ENCODE results near the gene LGR4.
"Not testable (repeated sequence)": the region's sequence is repeated elsewhere in the genome, so short reads cannot be mapped to it uniquely, and the experiment has no call there.

Gene LGR4

GRCh38 chr11:27452147-27452546, 20.4 kb downstream of the LGR4 start:
- FAIRE-seq (no peak), DNase-seq (ENCODE audit: insufficient read length, low spot score) (no peak)
- TF ChIP-seq TAF1 (IDR thresholded peaks at IDR 0.05; ENCODE audit: low read depth, low read length), result no peak
- TF ChIP-seq POLR2A (IDR thresholded peaks at IDR 0.05; ENCODE audit: low read depth, low read length), result no peak
- TF ChIP-seq POLR2AphosphoS5 (IDR thresholded peaks at IDR 0.05; ENCODE audit: low read depth, low read length), result no peak
- no peak for TF ChIP-seq PAX5 (IDR thresholded peaks at IDR 0.05; ENCODE audit: insufficient read depth, low read length, severe bottlenecking)
- TF ChIP-seq SPI1 (IDR thresholded peaks at IDR 0.05; ENCODE audit: low read depth, low read length), result no peak
- TF ChIP-seq POU2F2 (IDR thresholded peaks at IDR 0.05; ENCODE audit: low read depth, low read length), result no peak

DNA sequence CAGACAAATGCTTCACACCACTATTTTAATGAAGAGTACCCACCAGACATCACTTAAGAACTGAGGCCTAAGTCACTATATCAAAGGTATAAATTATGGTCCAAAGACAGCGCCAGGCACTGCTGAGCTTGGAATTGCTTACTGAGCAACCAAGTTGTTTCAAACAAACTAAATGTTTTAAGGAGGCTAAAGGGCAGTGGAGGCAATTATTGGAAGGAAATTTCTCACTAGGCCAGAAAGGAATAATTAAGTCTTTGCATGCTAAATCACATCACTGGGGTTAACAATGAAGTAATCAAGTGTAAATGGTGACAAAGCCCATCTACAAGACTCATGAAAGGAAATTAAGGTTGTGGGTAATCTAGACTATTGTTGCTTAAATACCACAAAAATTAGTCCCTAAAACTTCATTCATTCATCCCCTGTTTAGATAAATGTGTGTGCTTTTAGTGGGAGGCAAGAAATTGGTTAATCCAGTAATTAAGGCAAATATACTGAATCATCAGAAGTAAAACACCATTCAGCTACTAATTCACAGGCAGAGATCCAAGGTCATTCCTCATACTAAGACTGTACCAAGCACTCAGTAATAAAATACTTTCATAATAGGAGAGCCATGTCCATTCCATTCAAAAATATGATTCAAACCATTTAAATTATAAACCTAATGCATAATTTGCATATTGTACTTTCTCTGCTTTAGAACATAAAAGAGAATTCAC, 21.2 kb downstream of the LGR4 start:
- no peak for DNase-seq (ENCODE audit: insufficient read length, low spot score)
- TF ChIP-seq PAX5 (IDR thresholded peaks at IDR 0.05; ENCODE audit: insufficient read depth, low read length, severe bottlenecking) (no peak), SPI1 (IDR thresholded peaks at IDR 0.05; ENCODE audit: low read depth, low read length) (no peak), POLR2AphosphoS5 (IDR thresholded peaks at IDR 0.05; ENCODE audit: low read depth, low read length) (no peak), POLR2A (IDR thresholded peaks at IDR 0.05; ENCODE audit: low read depth, low read length) (no peak), POU2F2 (IDR thresholded peaks at IDR 0.05; ENCODE audit: low read depth, low read length) (no peak), TAF1 (IDR thresholded peaks at IDR 0.05; ENCODE audit: low read depth, low read length) (no peak)
- FAIRE-seq, result no peak

DNA sequence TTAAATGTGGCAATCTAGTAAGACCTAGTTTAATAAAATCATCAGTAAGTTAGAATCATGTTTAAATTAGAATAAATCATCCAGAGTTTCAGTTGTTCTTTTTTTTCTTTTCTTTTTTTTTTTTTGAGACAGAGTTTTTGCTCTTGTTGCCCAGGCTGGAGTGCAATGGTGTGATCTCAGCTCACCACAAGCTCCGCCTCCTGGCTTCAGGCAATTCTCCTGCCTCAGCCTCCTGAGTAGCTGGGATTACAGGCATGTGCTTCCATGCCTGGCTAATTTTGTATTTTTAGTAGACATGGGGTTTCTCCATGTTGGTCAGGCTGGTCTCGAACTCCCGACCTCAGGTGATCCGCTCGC, 24.4 kb downstream of the LGR4 start:
- not testable (repeated sequence) for DNase-seq (ENCODE audit: insufficient read length, low spot score); FAIRE-seq

GRCh38 chr11:27447288-27448183, 25.1 kb downstream of the LGR4 start:
- TF ChIP-seq TAF1 (IDR thresholded peaks at IDR 0.05; ENCODE audit: low read depth, low read length) (no peak), POU2F2 (IDR thresholded peaks at IDR 0.05; ENCODE audit: low read depth, low read length) (no peak), PAX5 (IDR thresholded peaks at IDR 0.05; ENCODE audit: insufficient read depth, low read length, severe bottlenecking) (no peak), POLR2A (IDR thresholded peaks at IDR 0.05; ENCODE audit: low read depth, low read length) (no peak), POLR2AphosphoS5 (IDR thresholded peaks at IDR 0.05; ENCODE audit: low read depth, low read length) (no peak), SPI1 (IDR thresholded peaks at IDR 0.05; ENCODE audit: low read depth, low read length) (no peak)
- FAIRE-seq, result no peak
- no peak for DNase-seq (ENCODE audit: insufficient read length, low spot score)

DNA sequence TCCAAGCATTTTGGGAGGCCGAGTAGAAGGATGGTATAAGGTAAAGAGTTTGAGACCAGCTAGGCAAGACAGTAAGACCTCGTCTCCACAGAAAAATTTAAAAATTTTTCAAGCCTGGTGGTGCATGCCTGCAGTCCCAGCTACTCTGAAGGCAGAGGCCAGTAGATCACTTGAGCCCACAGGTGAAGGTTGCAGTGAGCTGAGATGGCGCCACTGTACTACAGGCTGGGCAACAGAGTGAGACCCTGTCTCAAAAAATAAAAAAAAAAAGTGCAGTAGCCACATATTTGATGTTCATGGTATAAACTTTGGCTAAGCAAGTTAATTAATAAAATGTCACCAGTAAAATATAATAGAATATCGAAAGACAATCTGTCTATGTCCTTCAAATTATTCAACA, 27.0 kb downstream of the LGR4 start:
- TF ChIP-seq TAF1 (IDR thresholded peaks at IDR 0.05; ENCODE audit: low read depth, low read length) (no peak), PAX5 (IDR thresholded peaks at IDR 0.05; ENCODE audit: insufficient read depth, low read length, severe bottlenecking) (no peak), POLR2A (IDR thresholded peaks at IDR 0.05; ENCODE audit: low read depth, low read length) (no peak), POU2F2 (IDR thresholded peaks at IDR 0.05; ENCODE audit: low read depth, low read length) (no peak), SPI1 (IDR thresholded peaks at IDR 0.05; ENCODE audit: low read depth, low read length) (no peak), POLR2AphosphoS5 (IDR thresholded peaks at IDR 0.05; ENCODE audit: low read depth, low read length) (no peak)
- FAIRE-seq, result no peak

DNA sequence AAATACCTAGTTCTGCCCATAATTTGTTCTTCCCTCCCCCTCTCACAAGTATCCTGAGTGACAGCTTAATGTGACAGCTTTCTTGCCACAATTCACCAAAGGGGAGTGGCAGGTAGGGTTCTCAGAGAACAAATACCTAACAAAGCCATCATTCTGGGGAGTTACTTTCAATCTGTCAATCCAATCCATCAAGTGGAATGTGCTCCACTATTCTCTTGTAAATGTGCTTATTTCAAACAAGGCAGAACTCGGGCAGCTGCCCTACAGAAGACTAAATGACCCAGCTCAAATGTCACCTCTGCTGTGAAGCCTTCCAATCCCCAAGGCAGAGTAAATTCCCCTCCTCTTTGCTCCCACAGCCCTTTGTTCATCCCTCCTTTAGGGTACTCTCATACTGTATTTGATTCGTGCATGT, 27.8 kb downstream of the LGR4 start:
- FAIRE-seq, result no peak
- TF ChIP-seq PAX5 (IDR thresholded peaks at IDR 0.05; ENCODE audit: insufficient read depth, low read length, severe bottlenecking), result no peak
- no peak for TF ChIP-seq TAF1 (IDR thresholded peaks at IDR 0.05; ENCODE audit: low read depth, low read length)
- no peak for TF ChIP-seq POLR2A (IDR thresholded peaks at IDR 0.05; ENCODE audit: low read depth, low read length)
- TF ChIP-seq POLR2AphosphoS5 (IDR thresholded peaks at IDR 0.05; ENCODE audit: low read depth, low read length), result no peak
- TF ChIP-seq POU2F2 (IDR thresholded peaks at IDR 0.05; ENCODE audit: low read depth, low read length), result no peak
- TF ChIP-seq SPI1 (IDR thresholded peaks at IDR 0.05; ENCODE audit: low read depth, low read length), result no peak
- no peak for DNase-seq (ENCODE audit: insufficient read length, low spot score)

More for the DNA sequence above, 27.0 kb downstream of the LGR4 start:
- DNase-seq (ENCODE audit: insufficient read length, low spot score), result no peak

- no peak for TF ChIP-seq TAF1 (IDR thresholded peaks at IDR 0.05; ENCODE audit: low read depth, low read length)
- no peak for TF ChIP-seq POU2F2 (IDR thresholded peaks at IDR 0.05; ENCODE audit: low read depth, low read length)
- TF ChIP-seq SPI1 (IDR thresholded peaks at IDR 0.05; ENCODE audit: low read depth, low read length), result no peak
- no peak for TF ChIP-seq PAX5 (IDR thresholded peaks at IDR 0.05; ENCODE audit: insufficient read depth, low read length, severe bottlenecking)
- TF ChIP-seq POLR2AphosphoS5 (IDR thresholded peaks at IDR 0.05; ENCODE audit: low read depth, low read length), result no peak
- no peak for TF ChIP-seq POLR2A (IDR thresholded peaks at IDR 0.05; ENCODE audit: low read depth, low read length)
- DNase-seq (ENCODE audit: insufficient read length, low spot score) (no peak), FAIRE-seq (no peak)
Observed at GRCh38 chr11:27443746-27444507, 28.7 kb downstream of the LGR4 start.

- DNase-seq (ENCODE audit: insufficient read length, low spot score) (no peak), FAIRE-seq (no peak)
- no peak for TF ChIP-seq SPI1 (IDR thresholded peaks at IDR 0.05; ENCODE audit: low read depth, low read length)
- no peak for TF ChIP-seq PAX5 (IDR thresholded peaks at IDR 0.05; ENCODE audit: insufficient read depth, low read length, severe bottlenecking)
- no peak for TF ChIP-seq POLR2AphosphoS5 (IDR thresholded peaks at IDR 0.05; ENCODE audit: low read depth, low read length)
- no peak for TF ChIP-seq POU2F2 (IDR thresholded peaks at IDR 0.05; ENCODE audit: low read depth, low read length)
- no peak for TF ChIP-seq POLR2A (IDR thresholded peaks at IDR 0.05; ENCODE audit: low read depth, low read length)
- no peak for TF ChIP-seq TAF1 (IDR thresholded peaks at IDR 0.05; ENCODE audit: low read depth, low read length)
Observed at GRCh38 chr11:27443227-27443626, 29.4 kb downstream of the LGR4 start.

DNA sequence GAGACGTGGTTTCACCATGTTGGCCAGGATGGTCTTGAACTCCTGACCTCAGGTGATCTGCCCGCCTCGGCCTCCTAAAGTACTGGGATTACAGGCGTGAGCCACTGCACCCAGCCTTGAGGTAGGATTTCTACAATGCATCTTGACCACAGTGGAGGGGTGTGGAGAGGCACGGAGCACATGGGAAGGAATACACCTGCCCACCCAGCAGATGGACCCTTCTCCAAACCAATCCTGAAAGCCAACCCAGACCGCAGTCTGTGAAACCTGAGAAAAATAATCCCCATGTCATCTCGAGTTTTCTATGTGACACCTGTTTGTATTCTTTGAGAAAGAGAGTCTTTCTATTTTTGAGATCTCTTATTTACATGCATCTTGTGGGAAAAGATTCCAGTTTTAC, 32.5 kb downstream of the LGR4 start:
- DNase-seq (ENCODE audit: insufficient read length, low spot score), result no peak
- no peak for FAIRE-seq
- no peak for TF ChIP-seq PAX5 (IDR thresholded peaks at IDR 0.05; ENCODE audit: insufficient read depth, low read length, severe bottlenecking)
- no peak for TF ChIP-seq TAF1 (IDR thresholded peaks at IDR 0.05; ENCODE audit: low read depth, low read length)
- TF ChIP-seq POLR2AphosphoS5 (IDR thresholded peaks at IDR 0.05; ENCODE audit: low read depth, low read length), result no peak
- TF ChIP-seq POU2F2 (IDR thresholded peaks at IDR 0.05; ENCODE audit: low read depth, low read length), result no peak
- TF ChIP-seq SPI1 (IDR thresholded peaks at IDR 0.05; ENCODE audit: low read depth, low read length), result no peak
- no peak for TF ChIP-seq POLR2A (IDR thresholded peaks at IDR 0.05; ENCODE audit: low read depth, low read length)
